KBM-7 (cell line): ENCODE data around the gene ZDHHC17.

Source experiments
- DNase-seq: peaks from one replicate; pipeline ENCODE4 v3.0.0-alpha.2; 2015
- in situ Hi-C: fragments of 300-500 bp; cut with MboI; formaldehyde crosslinking; loops from 2 replicates; pipeline ENCODE4 v1.14.3; 2020; ENCODE audit warnings: low sequenced_read_pairs, low pct_unique_long_range_greater_than_20kb, mixed read lengths

Gene ZDHHC17

GRCh38 chr12:76804435-76804976 is 40.6 kb downstream of the ZDHHC17 start:
- DNase-seq, result no peak
- in situ Hi-C loops, result no loop called here

DNA sequence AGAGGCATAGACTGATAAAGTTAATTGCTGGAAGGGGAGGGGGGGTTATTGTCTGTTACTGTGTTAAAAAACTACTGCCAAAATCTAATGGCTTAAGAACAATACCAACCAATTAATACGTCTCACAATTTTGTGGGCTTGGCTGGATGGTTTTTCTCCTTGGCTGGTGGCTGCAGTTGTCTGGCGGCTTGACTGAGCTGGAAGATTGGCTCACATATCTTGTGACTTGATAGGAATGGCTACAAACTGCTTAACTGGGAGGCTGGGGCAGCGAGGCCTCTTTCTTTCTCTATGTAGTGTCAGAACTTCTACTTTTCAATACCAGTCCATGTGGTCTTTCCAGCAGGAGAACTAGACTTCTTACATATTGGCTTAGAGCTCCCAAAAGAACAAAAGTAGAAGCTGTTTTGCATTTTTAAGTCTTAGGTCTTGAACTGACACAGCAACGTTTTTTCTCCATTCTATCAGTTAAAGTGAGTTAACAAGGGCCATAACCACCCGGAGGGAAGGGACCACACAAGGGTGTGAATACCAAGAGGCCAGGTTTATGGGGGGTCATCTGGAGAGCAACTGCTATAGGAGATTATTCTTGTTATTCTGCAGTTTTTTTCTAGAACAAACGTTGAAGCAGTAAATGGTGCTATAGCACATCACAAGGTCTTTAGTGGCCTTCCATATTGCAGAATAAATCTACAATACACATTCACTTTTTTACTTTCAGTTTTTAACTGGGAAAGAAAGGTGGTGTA is 46.9 kb downstream of the ZDHHC17 start:
- no peak for DNase-seq
- in situ Hi-C loops, result no loop called here

DNA sequence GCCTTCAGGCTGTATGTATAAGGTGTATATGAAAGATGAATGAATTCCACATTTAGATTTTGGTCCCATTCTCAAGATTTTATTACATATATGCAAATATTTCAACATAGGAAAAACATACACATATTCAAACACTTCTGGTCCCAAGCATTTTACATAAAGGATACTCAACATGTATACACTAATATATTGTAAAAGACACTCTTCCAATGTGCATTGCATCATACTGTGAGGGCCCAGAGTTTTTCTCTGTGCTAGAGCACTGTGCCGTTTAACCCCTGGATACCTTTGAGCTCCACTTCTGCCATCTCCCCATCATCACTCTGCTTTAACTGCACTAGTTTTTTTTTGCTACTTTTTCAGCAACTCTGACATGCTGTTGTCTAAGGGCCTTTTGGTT is 48.1 kb downstream of the ZDHHC17 start:
- in situ Hi-C loops, result no loop called here

GRCh38 chr12:76813265-76813664 is 49.4 kb downstream of the ZDHHC17 start:
- in situ Hi-C loops, result no loop called here
- DNase-seq, result no peak

More for the DNA sequence above, 48.1 kb downstream of the ZDHHC17 start:
- no peak for DNase-seq

DNA sequence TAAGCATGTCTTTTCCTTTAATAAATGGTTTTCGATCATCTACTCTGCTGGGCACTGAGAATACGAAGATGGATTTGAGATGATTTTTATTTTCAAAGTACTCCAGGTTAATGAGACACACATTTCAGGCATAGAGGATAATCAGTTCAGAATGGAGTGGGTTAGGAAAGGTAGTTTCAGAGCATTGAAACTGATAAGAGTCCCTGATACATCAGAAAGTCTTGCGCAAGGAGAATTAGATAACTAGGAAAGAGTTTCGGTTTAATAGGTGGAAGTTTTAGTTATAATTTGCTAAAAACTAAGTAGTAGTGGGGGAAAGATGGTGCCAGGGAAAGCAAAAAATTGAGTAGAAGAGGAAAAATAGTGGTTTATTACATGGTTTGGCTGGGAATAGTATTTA is 50.1 kb downstream of the ZDHHC17 start:
- in situ Hi-C loops, result no loop called here

GRCh38 chr12:76820888-76821482 is 57.1 kb downstream of the ZDHHC17 start:
- peak; percentile 9 for DNase-seq
- in situ Hi-C loops, result no loop called here

More for the DNA sequence above, 50.1 kb downstream of the ZDHHC17 start:
- DNase-seq, result no peak

GRCh38 chr12:76830436-76830835 is 66.5 kb downstream of the ZDHHC17 start:
- DNase-seq, result no peak
- in situ Hi-C loops, result no loop called here

DNA sequence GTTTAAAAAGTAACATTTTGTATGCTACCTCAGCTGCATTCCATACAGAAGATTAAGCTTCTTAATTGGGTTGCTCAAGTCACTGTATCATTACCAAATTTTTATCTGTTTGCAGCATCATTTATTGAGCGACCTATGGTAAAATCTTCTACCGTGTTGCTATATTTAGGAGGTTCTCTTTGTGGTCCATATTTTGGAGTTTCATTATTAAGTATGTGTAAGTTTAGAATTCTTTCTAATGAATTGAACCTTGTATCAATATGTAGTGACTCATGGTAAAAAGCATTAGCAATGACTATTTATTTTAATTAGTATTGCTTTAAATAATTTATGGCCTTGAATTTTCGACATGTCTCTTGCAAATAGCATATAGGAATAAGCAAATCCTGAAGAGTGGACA is 72.7 kb downstream of the ZDHHC17 start:
- in situ Hi-C loops, result no loop called here
- DNase-seq, result no peak

DNA sequence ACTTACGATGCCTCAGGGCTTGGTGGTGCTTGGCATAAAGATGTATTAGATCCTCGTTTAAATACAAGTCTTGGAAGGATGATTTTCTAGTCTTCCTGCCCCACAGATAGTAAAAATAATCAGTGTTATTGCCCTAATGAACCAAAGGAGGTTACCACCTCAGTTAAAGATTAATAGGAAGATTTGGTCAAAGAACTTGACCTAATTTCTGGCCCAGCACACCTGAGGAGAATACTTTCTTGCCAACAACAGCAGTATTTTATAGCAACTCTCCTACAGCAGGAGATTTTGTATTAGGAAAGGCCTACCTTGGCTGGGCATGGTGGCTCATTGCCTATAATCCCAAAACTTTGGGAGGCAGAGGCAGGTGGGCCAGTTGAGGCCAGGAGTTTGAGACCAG is 83.3 kb downstream of the ZDHHC17 start:
- in situ Hi-C loops, result no loop called here
- DNase-seq, result no peak

DNA sequence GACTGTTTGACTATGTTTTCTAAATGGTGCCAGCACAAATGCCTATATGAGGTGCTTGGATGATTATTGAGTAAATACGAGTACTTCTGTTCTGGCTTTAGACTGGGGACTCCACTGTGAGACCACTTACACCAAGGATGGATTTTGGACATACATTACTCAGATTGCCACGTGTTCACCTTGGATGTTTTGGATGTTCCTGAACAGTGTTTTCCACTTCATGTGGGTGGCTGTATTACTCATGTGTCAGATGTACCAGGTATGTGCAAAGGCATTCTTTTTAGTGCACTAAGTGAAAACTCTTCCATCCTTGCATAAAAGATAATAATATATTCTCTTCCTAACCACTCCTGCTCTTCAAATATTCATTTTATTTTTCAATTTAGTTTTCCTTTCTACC is 84.2 kb downstream of the ZDHHC17 start:
- in situ Hi-C loops, result no loop called here
- DNase-seq, result no peak

GRCh38 chr12:76852106-76852505 is 88.2 kb downstream of the ZDHHC17 start:
- in situ Hi-C loops, result no loop called here
- no peak for DNase-seq

- in situ Hi-C loops, result no loop called here
Observed at GRCh38 chr12:76855271-76855670, 91.4 kb downstream of the ZDHHC17 start.

GRCh38 chr12:76856018-76856644 is 92.2 kb downstream of the ZDHHC17 start:
- no peak for DNase-seq
- in situ Hi-C loops, result no loop called here

More at GRCh38 chr12:76855271-76855670, 91.4 kb downstream of the ZDHHC17 start:
- DNase-seq, result no peak

DNA sequence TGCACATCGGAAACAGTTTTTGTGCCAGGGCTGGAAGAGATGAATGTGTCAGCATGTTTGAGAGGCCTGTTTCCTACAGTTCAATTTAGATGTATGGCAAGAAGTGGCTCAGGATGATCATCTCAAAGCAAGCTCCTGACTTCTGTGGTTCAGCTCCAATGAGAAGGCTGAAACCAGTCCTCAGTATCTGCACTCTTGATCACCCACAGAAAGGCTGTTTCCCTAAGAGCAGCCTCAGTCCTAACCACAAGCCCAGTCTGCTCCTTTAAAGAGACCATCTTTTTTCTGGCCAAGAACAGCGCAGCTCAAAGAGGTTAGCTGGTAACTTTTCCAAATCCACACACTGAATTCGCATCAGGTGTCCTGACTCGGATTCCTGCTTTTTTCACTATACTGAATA is 95.7 kb downstream of the ZDHHC17 start:
- DNase-seq, result peak; percentile 29

DNA sequence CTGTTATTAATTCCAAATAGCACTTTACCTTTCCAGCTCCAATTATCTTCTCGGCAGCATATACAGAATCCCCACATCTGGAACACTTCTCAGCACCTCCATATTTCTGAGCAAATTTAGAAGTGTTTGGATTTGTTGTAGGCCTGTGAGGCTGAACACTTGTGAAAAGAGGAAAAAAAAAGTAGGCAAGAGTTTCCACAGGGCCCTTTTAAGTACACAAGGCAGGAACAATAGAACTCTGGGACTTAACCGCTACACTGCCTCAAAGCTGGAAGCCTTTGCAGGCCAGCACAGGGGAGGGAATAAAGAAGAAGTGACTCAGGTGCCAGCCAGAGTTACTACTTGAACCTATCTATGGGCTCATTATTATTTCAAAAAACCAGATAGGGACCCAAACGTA is 96.3 kb downstream of the ZDHHC17 start:
- in situ Hi-C loops, result no loop called here

More for the DNA sequence above, 95.7 kb downstream of the ZDHHC17 start:
- in situ Hi-C loops, result no loop called here

DNA sequence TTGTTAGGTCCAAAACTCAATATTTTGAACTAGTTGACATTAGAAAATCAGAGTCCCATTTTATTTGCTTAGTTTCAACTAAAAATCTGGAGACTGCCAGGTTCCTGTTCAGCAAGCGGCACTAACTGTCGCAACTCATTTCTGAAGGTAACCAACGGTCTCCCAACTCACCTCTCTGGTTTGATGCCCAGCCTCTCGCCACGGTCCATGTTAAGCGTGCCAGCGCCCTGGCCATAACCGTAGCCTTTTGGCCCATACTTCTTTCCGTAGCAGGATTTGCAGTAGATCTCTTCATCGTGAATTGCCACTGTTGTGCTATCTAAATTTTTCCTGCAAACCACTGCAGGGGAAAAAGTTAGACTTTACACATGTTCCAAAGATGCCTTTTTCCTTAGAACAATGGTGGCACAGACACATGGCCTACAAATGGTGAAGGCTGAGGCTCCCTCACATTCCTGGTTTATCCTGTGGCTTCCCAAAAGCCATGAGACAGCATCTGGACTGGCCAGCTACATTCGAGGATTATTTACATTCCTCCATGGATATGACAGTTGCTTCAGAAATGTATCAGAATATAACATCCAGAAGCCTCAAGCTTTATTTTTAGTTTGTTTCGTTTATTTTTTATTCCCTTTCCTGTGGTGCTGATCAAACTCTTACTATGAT is 99.2 kb downstream of the ZDHHC17 start:
- no peak for DNase-seq
- in situ Hi-C loops, result no loop called here

More for the DNA sequence above, 96.3 kb downstream of the ZDHHC17 start:
- no peak for DNase-seq

- in situ Hi-C loops, result no loop called here
- DNase-seq, result no peak
Observed at GRCh38 chr12:76863837-76864236, 99.9 kb downstream of the ZDHHC17 start.

- in situ Hi-C loops, result no loop called here
- DNase-seq, result no peak
Observed at GRCh38 chr12:76864791-76865400, 101.0 kb downstream of the ZDHHC17 start.

GRCh38 chr12:76866151-76866567 is 102.2 kb downstream of the ZDHHC17 start:
- in situ Hi-C loops, result no loop called here
- no peak for DNase-seq
